ENCODE results near the gene IZUMO1.

Gene IZUMO1

GRCh38 chr19:48756686-48757085 lies 10.0 kb upstream of the IZUMO1 start:
- DNase-seq: no peak

GRCh38 chr19:48756212-48756611 lies 9.5 kb upstream of the IZUMO1 start:
- DNase-seq: no peak

- no peak for DNase-seq
Measured at GRCh38 chr19:48755787-48756186, 9.1 kb upstream of the IZUMO1 start.

DNA sequence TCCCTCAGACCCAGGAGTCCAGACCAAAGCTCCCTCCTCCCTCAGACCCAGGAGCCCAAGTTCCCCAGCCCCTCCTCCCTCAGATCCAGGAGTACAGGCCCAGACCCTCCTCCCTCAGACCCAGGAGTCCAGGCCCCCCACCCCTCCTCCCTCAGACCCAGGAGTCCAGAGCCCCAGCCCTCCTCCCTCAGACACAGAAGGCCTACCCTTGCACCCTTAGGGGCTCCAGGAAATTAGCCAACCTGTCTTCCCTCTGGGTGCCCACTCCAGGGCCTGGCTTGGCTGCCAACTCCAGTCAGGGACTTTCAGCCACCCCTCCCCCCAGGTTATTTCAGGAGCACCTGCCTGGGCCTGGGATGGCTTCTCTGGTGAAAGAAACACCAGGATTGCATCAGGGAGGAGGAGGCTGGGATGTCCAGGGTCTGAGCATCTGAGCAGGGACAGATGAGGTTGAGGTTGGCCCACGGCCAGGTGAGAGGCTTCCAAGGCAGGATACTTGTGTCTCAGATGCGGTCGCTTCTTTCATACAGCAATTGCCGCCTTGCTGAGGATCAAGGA lies 8.5 kb upstream of the IZUMO1 start, which contains the start of gene FGF21:
Gene FGF21, plus strand, starts transcription at position 441 of the 558 bp plus-strand sequence. CDS start 713 bp downstream, outside the sequence.
- no peak for DNase-seq

DNA sequence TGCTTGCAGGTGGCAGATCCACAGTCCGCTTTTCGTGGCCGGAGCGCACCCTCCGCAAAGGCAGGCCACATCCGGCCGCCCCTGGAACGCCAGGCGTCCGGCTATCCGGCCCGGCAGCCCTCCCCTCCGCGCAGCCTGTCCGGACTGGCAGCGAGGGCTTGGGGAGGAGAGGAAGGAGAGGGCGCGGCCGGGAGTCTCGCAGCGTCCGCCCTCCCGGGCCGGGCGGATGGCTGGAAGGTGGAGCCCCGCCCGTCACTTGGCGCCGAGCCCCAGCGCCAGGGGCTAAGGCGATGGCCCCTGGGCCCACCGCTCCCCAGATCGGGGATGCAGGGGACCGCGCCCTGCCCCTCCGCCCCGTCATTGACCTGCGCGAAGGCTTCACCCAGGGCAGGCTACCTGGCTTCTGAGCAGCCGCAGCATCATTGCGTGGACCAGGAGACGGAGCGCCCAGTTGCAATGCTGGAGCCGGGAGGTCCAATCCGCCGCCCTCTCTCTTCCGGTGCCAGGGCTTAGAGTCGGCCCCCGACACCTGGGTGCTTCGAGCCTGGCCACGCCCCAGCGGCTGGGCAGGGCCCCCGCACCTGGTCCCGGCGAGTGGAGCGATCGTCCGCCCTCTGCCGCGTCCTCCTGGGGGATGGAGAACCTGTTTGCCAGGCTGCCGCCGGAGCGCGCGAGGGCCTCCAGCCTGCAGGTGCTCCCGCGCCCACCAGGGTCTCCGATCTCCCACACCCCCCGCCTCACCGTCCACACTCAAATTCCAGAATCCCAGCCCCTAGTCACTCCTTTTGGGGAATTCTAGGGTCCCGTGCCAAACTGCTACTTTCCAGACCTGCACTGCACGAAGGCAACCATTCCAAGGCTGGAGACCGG lies 6.0 kb upstream of the IZUMO1 start, which contains the start of gene FUT1:
Gene FUT1, minus strand, starts transcription at position 146 of the 870 bp plus-strand sequence. CDS start 1,360 bp downstream, outside the sequence.
- peak; percentile 37 for DNase-seq

- DNase-seq: no peak
Measured at GRCh38 chr19:48751845-48752495, 5.3 kb upstream of the IZUMO1 start.

GRCh38 chr19:48750771-48751504 lies 4.2 kb upstream of the IZUMO1 start:
- DNase-seq: no peak

- DNase-seq: no peak
Measured at GRCh38 chr19:48750351-48750750, 3.6 kb upstream of the IZUMO1 start.

DNA sequence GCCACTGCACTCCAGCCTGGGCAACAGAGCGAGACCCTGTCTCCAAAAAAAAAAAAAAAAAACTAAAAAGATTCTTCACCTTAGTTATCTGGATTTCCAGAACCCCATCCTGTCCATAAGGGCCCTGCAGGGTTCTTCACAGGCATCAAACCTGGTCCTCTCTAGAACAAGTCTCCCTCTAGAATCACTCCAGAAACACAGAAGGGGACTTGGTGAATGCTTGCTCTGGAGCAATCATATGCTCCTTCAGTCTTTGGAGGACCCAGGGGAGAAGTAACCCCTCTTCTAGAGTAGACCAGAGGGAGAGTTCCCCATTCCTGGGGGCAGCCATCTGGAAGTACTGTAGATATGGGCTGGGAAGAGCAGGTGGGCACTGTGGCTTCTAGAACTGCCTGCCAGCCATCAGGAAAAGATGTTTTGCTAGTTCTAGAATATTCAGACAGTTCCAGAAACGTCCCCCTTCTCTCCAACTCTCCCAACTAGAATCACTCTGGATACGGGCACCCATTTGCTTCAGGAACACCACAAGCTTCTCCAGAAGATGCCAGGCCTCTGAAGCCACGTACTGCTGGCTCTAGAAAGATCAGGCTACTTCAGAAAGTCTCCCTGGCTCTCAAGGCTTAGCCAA lies 3.0 kb upstream of the IZUMO1 start:
- no peak for DNase-seq

- no peak for DNase-seq
Measured at GRCh38 chr19:48746110-48746509, 599 bp downstream of the IZUMO1 start.

- DNase-seq: peak; percentile 45
Measured at GRCh38 chr19:48745208-48745995, 1.3 kb downstream of the IZUMO1 start.

- no peak for DNase-seq
Measured at GRCh38 chr19:48742096-48742495, 4.6 kb downstream of the IZUMO1 start.

DNA sequence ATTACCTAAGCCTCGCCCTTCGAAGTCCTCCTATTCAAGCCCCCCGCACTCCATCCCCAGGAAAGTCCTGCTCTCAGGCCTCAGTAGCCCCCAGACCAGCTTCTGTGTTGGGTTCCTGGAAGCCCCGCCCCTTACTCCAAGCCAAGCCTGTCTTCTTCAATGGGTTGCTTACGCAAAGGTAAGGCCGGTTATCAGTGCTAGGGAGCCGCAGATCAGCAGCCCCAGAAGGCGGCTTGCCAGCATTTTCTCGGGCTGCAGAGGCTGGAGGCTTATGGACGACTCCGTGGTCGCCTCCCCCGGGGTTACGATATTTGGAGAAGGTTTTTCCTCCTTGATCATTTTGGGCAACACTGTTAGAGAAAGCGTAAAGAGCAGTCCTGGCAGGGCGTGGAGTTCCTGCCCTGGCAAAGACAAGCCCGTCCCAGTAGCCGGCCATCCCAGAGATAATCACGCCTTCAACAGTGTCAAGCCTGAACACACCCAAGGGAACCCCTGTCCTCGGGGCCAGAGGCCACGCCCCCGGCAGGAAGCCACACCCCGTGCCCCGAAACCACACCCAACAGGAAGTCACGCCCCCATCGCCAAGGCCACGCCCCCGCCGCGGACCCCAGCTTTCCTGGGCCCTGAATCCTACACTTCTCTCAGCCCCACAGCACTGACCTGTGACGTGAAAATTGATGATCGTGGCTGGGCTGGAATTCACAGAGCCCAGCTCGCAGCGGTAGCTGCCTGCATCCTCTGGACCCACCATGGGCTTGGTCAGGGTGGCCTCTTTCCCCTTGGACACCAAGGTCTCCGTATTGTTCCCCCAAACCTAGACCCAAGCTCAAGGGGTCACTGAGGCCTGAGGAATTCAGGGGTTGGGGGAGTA lies 5.3 kb downstream of the IZUMO1 start:
- no peak for DNase-seq

DNA sequence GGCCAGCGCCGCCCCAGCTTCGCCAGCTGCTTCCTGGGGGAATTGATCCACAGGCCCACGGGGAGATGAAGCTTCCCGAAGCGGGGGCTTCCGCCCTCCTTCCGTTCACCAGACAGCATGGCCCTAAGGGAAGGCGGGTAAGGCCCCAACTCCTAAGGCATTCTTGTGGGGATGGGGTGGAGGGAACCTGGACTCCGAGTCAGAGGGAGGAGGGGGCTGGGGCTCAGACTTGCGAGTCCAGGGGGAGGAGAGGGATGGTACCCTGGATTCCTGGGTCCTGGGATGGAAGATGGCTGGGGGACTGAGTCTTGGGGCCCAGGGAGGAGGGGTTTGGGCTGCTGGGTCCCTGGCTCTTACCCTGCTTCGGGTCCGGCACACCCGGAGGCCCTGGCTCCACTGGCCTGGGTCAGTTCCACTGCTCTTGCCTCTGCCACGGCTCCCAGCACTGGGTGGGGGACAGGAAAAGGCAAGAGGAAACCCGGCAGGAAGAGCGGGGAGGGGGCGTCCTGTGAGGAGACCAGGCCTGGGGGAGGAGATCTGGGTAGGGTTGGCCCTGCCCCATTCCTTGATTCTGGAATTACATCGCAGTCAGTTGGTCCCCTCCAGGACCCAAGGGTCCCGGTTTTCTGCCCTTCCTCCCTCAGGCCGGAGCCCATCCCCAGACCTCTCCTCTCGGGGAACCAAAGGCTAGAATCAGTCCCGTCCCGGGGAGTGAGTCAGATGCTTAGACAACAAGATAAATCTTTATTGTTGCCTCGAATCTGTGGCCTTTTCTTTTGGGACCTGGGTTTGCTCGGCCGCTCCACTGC lies 6.3 kb downstream of the IZUMO1 start, which contains the start of gene RASIP1:
Gene RASIP1, minus strand, starts transcription at position 447 of the 809 bp plus-strand sequence. Its CDS starts 328 bp downstream, at position 119.
- no peak for DNase-seq

GRCh38 chr19:48739404-48740163 lies 7.1 kb downstream of the IZUMO1 start:
- no peak for DNase-seq

- peak; percentile 90 for DNase-seq
Measured at GRCh38 chr19:48738557-48739403, 7.9 kb downstream of the IZUMO1 start.

DNA sequence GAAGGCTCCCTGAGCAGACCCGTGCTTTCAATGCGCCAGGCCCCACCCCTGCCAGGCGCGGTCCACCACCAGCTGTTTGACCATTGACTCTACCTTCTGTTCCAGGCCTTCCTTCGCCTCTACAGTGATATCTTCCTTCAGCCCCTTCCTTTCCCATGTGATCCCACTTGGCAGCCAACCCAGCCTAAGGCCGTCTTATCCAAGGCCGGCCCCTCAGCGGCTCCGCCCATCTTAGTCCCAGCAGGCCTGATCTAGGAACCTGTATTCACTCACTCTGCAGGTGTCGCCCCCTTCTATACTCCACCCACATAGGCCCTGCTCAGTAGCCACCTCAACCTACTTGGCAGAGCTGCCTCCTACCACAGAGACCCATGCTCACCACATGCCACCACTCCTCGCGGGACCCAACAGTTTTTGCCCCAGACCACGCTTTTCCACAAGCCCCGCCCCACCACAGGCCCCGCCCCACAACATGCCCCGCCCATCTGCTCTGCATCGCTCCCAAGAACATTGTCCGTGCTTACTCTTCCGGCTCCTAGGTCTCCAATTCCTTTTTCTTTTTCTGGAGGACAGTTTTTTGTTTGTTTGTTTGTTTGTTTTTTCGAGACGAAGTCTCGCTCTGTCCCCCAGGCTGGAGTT lies 9.2 kb downstream of the IZUMO1 start:
- DNase-seq: no peak

Data from activated naive CD4-positive, alpha-beta T cell treated with anti-CD3 and anti-CD28 coated beads, Interleukin-2, amount 50 U/mL, for 16 hours (primary cell).